DOHH2 (cell line): ENCODE data around the gene GPR142.

Experiments used
- H3F3A ChIP-seq: fragments of 200-600 bp; sonication (generic), shearing (Covaris generic); 2 replicates; pipeline ENCODE4 v1.6.0; 2016; ENCODE audit warnings: antibody characterized with exemption, mild to moderate bottlenecking; ENCODE audit not compliant: control insufficient read depth, insufficient read depth
- H3K27ac ChIP-seq: fragments of 200-600 bp; sonication (generic); 2 replicates; pipeline ENCODE4 v1.5.1; 2014; ENCODE audit warnings: low read depth, mild to moderate bottlenecking, low read length, moderate library complexity
- H3K27me3 ChIP-seq: fragments of 200-600 bp; sonication (generic); 2 replicates; pipeline ENCODE4 v1.6.1; 2014; ENCODE audit warnings: mild to moderate bottlenecking, low read length, mixed read lengths; ENCODE audit not compliant: control insufficient read depth
- H3K36me3 ChIP-seq: fragments of 200-600 bp; sonication (generic); 2 replicates; pipeline ENCODE4 v1.6.1; 2014; ENCODE audit warnings: mild to moderate bottlenecking, low read length, moderate library complexity, mixed read lengths; ENCODE audit not compliant: control insufficient read depth
- H3K4me1 ChIP-seq: fragments of 200-600 bp; sonication (generic); 2 replicates; pipeline ENCODE4 v1.6.1; 2014; ENCODE audit warnings: mild to moderate bottlenecking, low read length, mixed read lengths; ENCODE audit not compliant: control insufficient read depth
- H3K4me2 ChIP-seq: fragments of 200-600 bp; sonication (generic); 2 replicates; pipeline ENCODE4 v1.6.0; 2014; ENCODE audit warnings: mild to moderate bottlenecking, low read length, moderate library complexity
- H3K4me3 ChIP-seq: fragments of 200-600 bp; sonication (generic); 2 replicates; pipeline ENCODE4 v1.5.1; 2014; ENCODE audit warnings: mild to moderate bottlenecking, low read length, mixed read lengths
- H3K79me2 ChIP-seq: fragments of 200-600 bp; sonication (generic); 2 replicates; pipeline ENCODE4 v1.6.1; 2014; ENCODE audit warnings: mild to moderate bottlenecking, low read length, mixed read lengths; ENCODE audit not compliant: control insufficient read depth
- H3K9me2 ChIP-seq: fragments of 200-600 bp; sonication (generic); replicated peaks from 2 replicates; pipeline ENCODE4 v1.6.1; 2014; ENCODE audit warnings: mild to moderate bottlenecking, low read length, mixed read lengths; ENCODE audit not compliant: control insufficient read depth
- H3K9me3 ChIP-seq: fragments of 200-600 bp; sonication (generic); 2 replicates; pipeline ENCODE4 v1.6.1; 2014; ENCODE audit warnings: antibody characterized with exemption, low read length, mixed read lengths; ENCODE audit not compliant: control insufficient read depth, insufficient read depth
- H4K20me1 ChIP-seq: fragments of 200-600 bp; sonication (generic); 2 replicates; pipeline ENCODE4 v1.6.0; 2014; ENCODE audit warnings: low read depth, mild to moderate bottlenecking, antibody characterized with exemption, low read length, moderate library complexity; ENCODE audit not compliant: control insufficient read depth, insufficient read depth
- CTCF ChIP-seq: fragments of 200-600 bp; sonication (generic); IDR thresholded peaks from one replicate; pipeline ENCODE4 v1.5.1; 2014; ENCODE audit warnings: antibody characterized with exemption, mild to moderate bottlenecking, low read depth, low read length; ENCODE audit not compliant: poor library complexity, severe bottlenecking
- EZH2phosphoT487 ChIP-seq: fragments of 200-600 bp; sonication (generic); IDR thresholded peaks from 2 replicates; pipeline ENCODE4 v1.6.1; 2017; ENCODE audit warnings: borderline replicate concordance, mild to moderate bottlenecking, antibody characterized with exemption, low read length, moderate library complexity, mixed read lengths

Gene GPR142

GRCh38 chr17:74396567-74396966 is 29.3 kb downstream of the GPR142 start:
- Histone ChIP-seq H3K4me2 (no peak overlapping the region), H3K9me2 (no peaks in the 10 kb centered on the region), H3K4me1 (no peaks in the 10 kb centered on the region), H3K36me3 (no peaks in the 10 kb centered on the region), H3K9me3 (no peaks in the 10 kb centered on the region), H3K4me3 (no peak overlapping the region), H3K79me2 (no peaks in the 10 kb centered on the region), H3K27me3 (no peaks in the 10 kb centered on the region), H3K27ac (no peak overlapping the region), H3F3A (no peaks in the 10 kb centered on the region), H4K20me1 (no peaks in the 10 kb centered on the region)
- TF ChIP-seq CTCF (no peak), EZH2phosphoT487 (no peak)

GRCh38 chr17:74402048-74402447 is 34.7 kb downstream of the GPR142 start:
- H3K4me1 ChIP-seq = no peaks in the 10 kb centered on the region
- H3K79me2 ChIP-seq = no peaks in the 10 kb centered on the region
- H4K20me1 ChIP-seq = no peaks in the 10 kb centered on the region
- no peak overlapping the region for H3K27ac ChIP-seq
- no peaks in the 10 kb centered on the region for H3K36me3 ChIP-seq
- no peak overlapping the region for H3K4me2 ChIP-seq
- no peaks in the 10 kb centered on the region for H3K9me2 ChIP-seq
- TF ChIP-seq EZH2phosphoT487 (no peak), CTCF (no peak)
- no peak overlapping the region for H3K4me3 ChIP-seq
- no peaks in the 10 kb centered on the region for H3K27me3 ChIP-seq
- H3K9me3 ChIP-seq = no peaks in the 10 kb centered on the region
- no peaks in the 10 kb centered on the region for H3F3A ChIP-seq

GRCh38 chr17:74403512-74404137 is 36.3 kb downstream of the GPR142 start:
- Histone ChIP-seq H3K36me3 (no peaks in the 10 kb centered on the region), H3K4me3 (no peak overlapping the region), H3K4me1 (no peaks in the 10 kb centered on the region), H3K9me3 (no peaks in the 10 kb centered on the region), H3K4me2 (no peak overlapping the region), H3K27ac (no peak overlapping the region), H3K79me2 (no peaks in the 10 kb centered on the region), H3K9me2 (no peaks in the 10 kb centered on the region), H3K27me3 (no peaks in the 10 kb centered on the region), H4K20me1 (no peaks in the 10 kb centered on the region), H3F3A (no peaks in the 10 kb centered on the region)
- TF ChIP-seq CTCF (no peak), EZH2phosphoT487 (no peak)
